Memory B cell (primary cell): ENCODE measurements around the gene LHX3.
A peak's percentile ranks its signal among the peaks of the same experiment; 100 is the strongest.

ENCODE experiments used
- ATAC-seq: fragments of 150-1000 bp; cut with Tn5 transposase; 2 replicates; pipeline ENCODE4 v1.10.0; 2021; ENCODE audit warnings: low read depth, mild to moderate bottlenecking, moderate library complexity
- DNase-seq, 2 donors: peaks; one replicate each; pipeline ENCODE4 v3.0.0; 2022; ENCODE audit warnings: low spot score in 2 of 2
- H3K27ac Mint-ChIP-seq: one replicate; pipeline ENCODE4 v1.8.0; 2022; ENCODE audit warnings: mild to moderate bottlenecking, moderate library complexity, mixed read lengths
- H3K27me3 Mint-ChIP-seq: one replicate; pipeline ENCODE4 v1.8.0; 2022; ENCODE audit warnings: mixed read lengths
- H3K36me3 Mint-ChIP-seq: one replicate; pipeline ENCODE4 v1.8.0; 2022; ENCODE audit warnings: mild to moderate bottlenecking, mixed read lengths
- H3K4me1 Mint-ChIP-seq: one replicate; pipeline ENCODE4 v1.8.0; 2022; ENCODE audit warnings: mixed read lengths
- H3K4me3 Mint-ChIP-seq: one replicate; pipeline ENCODE4 v1.8.0; 2022; ENCODE audit warnings: mild to moderate bottlenecking, moderate library complexity, mixed read lengths
- H3K9me3 Mint-ChIP-seq: one replicate; pipeline ENCODE4 v1.8.0; 2022; ENCODE audit warnings: mixed read lengths

Gene LHX3

DNA sequence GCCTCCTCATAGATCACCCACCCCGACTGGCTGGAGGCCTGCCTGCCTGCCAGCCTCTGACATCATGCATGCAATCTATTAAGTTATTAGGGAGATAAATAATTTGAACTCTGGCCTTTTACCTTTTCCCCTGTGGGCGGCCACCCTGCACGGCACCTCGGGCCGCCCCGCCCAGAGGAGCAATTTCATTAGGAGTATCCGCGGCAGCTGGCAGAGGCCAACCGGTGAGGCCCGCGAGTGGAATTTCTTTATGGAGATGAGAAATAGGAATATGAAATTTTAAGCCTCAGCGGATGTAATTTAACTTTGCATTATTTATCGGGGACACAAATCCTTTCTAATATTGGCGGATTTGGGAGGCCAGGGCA lies 22.5 kb downstream of the LHX3 start:
- Mint-ChIP-seq H3K9me3 (no peaks in the 10 kb centered on the region), H3K27ac (no peak overlapping the region), H3K4me3 (no peak overlapping the region), H3K36me3 (no peaks in the 10 kb centered on the region), H3K27me3 (peaks cover 21% of the 10 kb centered on the region), H3K4me1 (peaks cover 2% of the 10 kb centered on the region)
- DNase-seq (no peak), ATAC-seq (no peak)

DNA sequence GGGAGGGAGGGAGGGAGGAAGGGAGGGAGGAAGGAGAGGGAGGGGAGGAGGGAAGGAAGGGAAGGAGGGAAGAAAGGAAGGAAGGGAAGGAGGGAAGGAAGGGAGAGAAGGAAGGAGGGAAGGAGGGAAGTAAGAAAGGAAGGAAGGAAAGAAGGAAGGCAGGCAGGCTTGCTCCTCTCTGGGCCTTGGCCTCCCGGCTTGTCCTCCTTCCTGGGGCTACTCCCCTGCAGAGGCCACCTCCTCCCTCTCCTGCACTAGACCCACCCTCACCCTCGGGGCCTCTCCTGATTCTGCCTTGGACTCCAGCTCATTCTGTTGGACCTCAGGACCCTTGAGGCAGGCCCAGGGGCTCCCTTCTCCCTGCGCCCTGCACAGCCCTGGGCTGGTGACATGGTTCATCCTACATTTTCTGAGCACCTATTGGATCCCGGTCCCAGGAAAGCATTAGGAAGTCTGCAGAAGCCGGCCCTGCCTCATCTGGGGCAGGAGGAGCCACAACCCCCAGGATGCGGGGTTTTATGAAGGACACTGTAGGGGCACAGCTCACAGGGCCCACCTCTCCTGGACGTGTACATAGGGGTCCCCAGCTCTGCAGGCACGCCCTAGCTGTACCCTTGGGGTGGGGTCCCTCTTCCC lies 23.0 kb downstream of the LHX3 start:
- DNase-seq (no peak), ATAC-seq (no peak)
- H3K36me3 Mint-ChIP-seq: no peaks in the 10 kb centered on the region
- H3K9me3 Mint-ChIP-seq: no peaks in the 10 kb centered on the region
- H3K27ac Mint-ChIP-seq: no peak overlapping the region
- H3K4me3 Mint-ChIP-seq: no peak overlapping the region
- H3K27me3 Mint-ChIP-seq: peaks cover 20% of the 10 kb centered on the region
- H3K4me1 Mint-ChIP-seq: peaks cover 2% of the 10 kb centered on the region

DNA sequence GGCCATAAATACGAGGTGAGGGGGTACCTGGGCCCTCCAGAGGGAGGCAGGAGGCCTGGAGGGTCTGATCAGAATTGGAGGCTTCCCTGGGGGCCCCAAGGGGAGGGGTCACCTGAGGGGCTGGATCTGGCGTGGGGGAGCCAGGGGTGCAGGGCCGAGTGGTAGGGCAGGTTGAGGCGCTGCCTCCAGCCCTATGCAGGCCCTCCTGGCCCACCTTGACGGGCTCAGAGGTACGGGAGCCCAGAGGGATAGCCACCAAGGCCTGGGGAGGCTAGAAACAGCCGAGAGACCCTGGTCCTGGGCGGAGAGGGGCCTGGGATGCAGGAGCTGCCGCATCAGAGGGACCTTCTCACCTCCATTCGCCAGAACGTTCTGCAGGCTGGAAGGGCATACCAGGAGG lies 24.3 kb downstream of the LHX3 start:
- ATAC-seq (no peak), DNase-seq (no peak)
- Mint-ChIP-seq H3K4me3 (no peak overlapping the region), H3K36me3 (no peaks in the 10 kb centered on the region), H3K27me3 (peaks cover 13% of the 10 kb centered on the region), H3K9me3 (no peaks in the 10 kb centered on the region), H3K4me1 (peaks cover 2% of the 10 kb centered on the region), H3K27ac (no peak overlapping the region)

DNA sequence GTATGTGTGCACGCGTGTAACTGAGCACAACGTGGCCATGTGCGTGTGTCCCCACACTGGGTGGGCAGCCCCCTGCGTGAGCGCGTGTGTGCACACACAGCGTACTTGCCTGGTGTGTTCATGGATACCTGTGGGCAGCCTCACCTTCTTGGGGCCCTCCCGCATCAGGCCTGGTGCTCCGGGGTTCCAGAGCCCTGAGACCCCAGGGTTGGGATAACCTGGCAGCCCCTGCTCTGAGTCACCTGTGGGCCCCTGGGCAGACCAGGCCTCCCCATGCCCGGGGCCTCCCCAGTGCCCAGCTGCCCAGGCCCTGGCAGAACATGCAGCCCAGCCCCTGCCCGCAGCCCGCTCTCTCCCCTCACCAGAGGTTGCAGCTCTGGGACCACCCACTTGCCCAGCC lies 25.2 kb downstream of the LHX3 start:
- H3K36me3 Mint-ChIP-seq: no peaks in the 10 kb centered on the region
- H3K27ac Mint-ChIP-seq: no peak overlapping the region
- DNase-seq (no peak), ATAC-seq (no peak)
- peaks cover 2% of the 10 kb centered on the region for H3K4me1 Mint-ChIP-seq
- no peaks in the 10 kb centered on the region for H3K9me3 Mint-ChIP-seq
- H3K4me3 Mint-ChIP-seq: no peak overlapping the region
- H3K27me3 Mint-ChIP-seq: peaks cover 8% of the 10 kb centered on the region

DNA sequence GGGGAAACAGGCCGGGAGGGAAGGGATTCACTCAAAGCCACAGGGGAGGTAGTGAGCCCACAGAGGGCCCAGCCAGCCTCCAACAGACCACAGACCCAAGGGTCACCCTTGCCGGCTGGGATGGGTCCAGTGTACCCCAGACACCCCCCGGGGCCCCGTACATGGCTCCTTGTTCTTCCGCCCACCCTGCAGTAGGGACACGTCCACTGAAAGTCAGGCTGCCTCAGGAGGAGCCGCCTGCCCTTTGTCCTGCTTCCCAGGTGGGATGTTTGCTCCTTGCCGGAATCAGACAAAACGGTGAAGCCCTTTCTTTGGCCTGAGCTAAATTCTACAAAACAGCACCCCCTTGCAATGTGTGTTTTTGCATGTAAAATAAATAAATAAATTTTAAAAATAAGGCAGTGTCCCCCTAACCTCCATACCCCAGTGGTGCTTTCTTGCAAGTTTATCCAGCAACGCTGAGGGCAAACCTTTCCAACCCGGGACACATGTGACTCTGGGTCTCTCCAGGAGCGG lies 25.8 kb downstream of the LHX3 start:
- Mint-ChIP-seq H3K36me3 (no peaks in the 10 kb centered on the region), H3K27ac (no peak overlapping the region), H3K4me3 (no peak overlapping the region), H3K27me3 (peaks cover 5% of the 10 kb centered on the region), H3K9me3 (no peaks in the 10 kb centered on the region), H3K4me1 (peaks cover 2% of the 10 kb centered on the region)
- DNase-seq: no peak
- ATAC-seq: no peak

DNA sequence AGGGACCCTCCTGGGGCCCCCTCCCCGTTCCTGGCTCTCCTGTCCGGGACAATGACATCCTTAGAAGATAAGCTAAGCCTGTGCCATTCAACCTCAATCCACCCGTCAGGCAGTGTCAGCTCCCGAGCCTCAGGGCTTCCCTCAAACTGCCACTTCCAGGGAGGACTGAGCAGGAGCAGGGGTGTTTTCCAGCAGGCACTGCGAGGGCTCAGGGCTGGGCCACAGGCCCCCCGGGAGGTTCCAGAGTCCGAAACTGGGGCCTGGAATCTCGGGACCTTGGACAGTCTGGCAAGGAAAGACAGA lies 26.2 kb downstream of the LHX3 start:
- ATAC-seq (no peak), DNase-seq (no peak)
- no peaks in the 10 kb centered on the region for H3K9me3 Mint-ChIP-seq
- no peak overlapping the region for H3K4me3 Mint-ChIP-seq
- H3K27ac Mint-ChIP-seq: no peak overlapping the region
- no peaks in the 10 kb centered on the region for H3K36me3 Mint-ChIP-seq
- H3K4me1 Mint-ChIP-seq: peaks cover 2% of the 10 kb centered on the region
- peaks cover 5% of the 10 kb centered on the region for H3K27me3 Mint-ChIP-seq

DNA sequence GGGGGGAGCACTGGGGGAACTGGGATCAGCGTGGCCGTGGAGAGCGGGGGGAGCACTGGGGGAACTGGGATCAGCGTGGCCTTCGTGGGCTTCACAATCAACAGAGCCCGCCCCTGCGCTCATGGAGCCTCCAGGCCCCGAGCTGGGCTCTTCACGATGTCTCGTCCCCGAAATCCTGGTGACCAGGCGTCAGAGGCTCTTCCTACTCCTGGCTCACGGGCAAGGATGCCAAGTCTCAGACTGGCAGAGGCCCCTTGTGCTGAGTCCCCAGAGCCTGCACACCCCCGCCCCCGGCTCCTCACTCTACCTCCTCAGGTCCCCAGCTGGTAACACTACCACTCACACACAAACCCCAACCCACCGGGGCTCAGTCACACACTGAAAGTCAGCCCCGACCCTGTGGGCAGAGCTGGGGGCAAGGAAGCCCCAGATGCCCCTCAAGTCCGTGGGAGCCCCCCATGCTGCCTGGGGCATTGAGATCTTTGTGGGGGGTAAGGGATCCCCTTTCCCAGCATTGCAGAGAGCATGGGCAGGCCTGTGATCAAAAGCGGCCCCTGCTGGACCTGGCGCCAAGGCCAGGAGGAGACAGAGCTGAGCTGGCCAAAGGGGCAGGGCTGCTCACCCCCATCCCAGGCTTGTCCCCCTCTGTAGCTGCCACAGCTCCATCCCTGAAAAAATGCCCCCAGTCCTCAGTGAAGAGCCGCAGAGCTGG lies 26.7 kb downstream of the LHX3 start:
- H3K9me3 Mint-ChIP-seq: no peaks in the 10 kb centered on the region
- H3K4me3 Mint-ChIP-seq: no peak overlapping the region
- ATAC-seq (no peak), DNase-seq (no peak)
- H3K4me1 Mint-ChIP-seq: peaks cover 2% of the 10 kb centered on the region
- H3K36me3 Mint-ChIP-seq: no peaks in the 10 kb centered on the region
- no peak overlapping the region for H3K27ac Mint-ChIP-seq
- peaks cover 4% of the 10 kb centered on the region for H3K27me3 Mint-ChIP-seq

DNA sequence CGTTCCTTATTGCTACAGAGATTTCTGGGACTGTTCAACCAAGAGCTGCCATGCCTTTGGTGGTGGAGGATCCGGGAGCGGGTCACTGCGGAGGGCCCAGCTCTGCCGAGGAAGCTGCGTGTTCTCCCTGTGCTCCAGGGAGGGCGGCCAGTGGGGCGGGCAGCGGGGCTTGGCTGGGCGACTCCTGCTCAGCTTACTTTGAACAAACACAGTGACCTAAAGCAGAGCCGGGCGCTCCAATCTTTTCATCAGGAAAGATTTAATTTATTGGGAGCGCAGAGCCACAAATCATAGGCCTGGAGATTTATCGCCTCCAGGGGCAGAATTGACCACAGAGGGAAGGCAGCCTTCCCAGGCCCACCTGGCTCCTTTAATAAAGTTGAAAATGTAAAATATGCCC lies 27.7 kb downstream of the LHX3 start:
- Mint-ChIP-seq H3K27ac (no peak overlapping the region), H3K9me3 (no peaks in the 10 kb centered on the region), H3K4me3 (no peak overlapping the region), H3K4me1 (peaks cover 2% of the 10 kb centered on the region), H3K27me3 (peaks cover 3% of the 10 kb centered on the region), H3K36me3 (no peaks in the 10 kb centered on the region)
- DNase-seq (no peak), ATAC-seq (no peak)

DNA sequence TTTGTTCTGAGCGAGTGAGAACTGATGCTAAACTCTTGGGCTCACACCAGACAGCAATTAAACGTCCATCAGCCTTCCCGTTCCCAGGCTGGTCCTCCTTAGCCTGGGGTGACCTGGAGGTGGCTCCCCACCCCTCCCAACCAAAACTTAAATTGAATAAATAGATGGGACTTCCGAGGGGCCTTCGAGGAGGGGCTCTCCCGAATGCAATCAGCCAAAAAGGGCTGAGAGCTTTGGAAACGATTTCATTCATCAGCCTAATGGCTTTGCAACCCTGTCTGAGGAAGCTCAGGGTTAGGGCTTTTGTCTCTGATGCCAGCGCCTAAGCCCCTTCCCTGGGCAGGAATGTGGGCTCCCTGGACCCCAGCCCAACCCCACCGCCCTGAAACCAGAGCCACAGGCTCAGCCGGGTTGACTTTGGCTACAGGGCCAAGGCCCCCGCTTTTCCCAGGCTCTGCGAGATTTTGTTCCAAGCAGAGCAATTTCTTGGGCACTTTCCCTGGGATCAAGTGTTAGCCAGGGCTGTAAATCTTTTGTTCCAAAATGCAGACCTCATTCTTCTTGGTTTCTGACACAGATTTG lies 29.2 kb downstream of the LHX3 start:
- Mint-ChIP-seq H3K27ac (no peak overlapping the region), H3K9me3 (no peaks in the 10 kb centered on the region), H3K27me3 (peaks cover 9% of the 10 kb centered on the region), H3K4me1 (peaks cover 6% of the 10 kb centered on the region), H3K4me3 (no peak overlapping the region), H3K36me3 (no peaks in the 10 kb centered on the region)
- ATAC-seq: no peak
- no peak for DNase-seq

DNA sequence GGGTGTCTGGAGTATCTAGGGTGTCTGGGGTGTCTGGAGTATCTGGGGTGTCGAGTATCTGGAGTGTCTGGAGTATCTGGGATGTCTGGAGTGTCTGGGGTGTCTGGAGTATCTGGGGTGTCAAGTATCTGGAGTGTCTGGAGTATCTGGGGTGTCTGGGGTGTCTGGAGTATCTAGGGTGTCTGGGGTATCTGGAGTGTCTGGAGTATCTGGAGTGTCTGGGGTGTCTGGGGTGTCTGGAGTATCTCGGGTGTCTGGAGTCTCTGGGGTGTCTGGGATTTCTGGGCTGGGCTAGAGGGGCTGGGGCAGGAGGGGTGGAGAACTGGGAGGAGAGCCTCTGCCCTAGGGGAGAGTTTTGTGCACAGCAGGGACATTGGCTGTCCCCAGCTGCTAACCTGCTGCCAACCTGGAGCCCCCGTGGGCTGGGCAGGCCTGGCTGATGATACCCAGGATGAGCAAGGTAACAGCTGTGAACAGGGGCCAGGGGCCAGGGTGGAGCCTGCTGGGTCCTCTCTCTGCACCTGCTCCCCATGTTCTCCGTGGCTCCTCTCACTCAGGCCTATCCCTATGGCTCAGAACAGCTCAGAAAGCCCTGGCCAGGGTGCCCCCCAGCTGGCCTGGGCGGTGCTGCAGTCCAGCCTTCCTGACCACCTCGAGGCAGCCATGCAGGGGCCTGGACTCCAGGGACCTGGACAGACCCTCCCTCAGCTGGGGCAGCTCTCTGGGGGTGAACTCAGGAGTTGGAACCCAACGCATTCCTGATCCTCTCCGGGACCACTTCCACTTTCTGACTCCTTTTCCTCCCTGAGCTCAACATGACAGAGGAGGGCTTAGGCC lies 29.9 kb downstream of the LHX3 start:
- Mint-ChIP-seq H3K27me3 (peaks cover 9% of the 10 kb centered on the region), H3K4me1 (peaks cover 7% of the 10 kb centered on the region), H3K36me3 (no peaks in the 10 kb centered on the region), H3K27ac (no peak overlapping the region), H3K9me3 (no peaks in the 10 kb centered on the region), H3K4me3 (no peak overlapping the region)
- ATAC-seq (no peak), DNase-seq (no peak)

DNA sequence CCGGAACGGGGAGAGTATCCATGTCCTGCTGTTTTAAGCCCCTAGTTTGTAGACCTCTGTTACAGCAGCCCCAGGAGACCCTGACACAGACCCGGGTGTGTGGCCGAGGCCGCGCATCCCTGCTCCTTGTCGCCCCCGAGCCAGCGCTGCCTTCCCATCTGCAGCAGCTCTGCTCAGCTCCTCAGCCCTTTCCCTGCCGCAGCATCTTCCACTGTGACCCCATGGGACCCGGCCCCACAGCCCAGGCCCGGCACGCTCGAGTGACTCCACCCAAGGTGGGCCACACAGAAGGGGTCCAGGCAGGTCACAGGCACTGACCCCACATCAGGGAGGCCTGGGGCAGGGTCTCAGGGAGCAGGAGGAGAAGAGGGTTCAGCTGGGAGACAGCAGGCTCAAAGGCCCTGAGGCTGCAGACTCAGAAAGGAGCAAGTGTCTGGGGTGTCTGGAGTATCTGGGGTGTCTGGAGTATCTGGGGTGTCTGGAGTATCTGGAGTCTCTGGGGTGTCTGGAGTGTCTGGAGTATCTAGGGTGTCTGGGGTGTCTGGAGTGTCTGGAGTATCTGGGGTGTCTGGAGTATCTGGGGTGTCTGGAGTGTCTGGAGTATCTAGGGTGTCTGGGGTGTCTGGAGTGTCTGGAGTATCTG lies 31.2 kb downstream of the LHX3 start:
- peaks cover 9% of the 10 kb centered on the region for H3K27me3 Mint-ChIP-seq
- no peak for ATAC-seq
- H3K4me3 Mint-ChIP-seq: no peak overlapping the region
- no peak overlapping the region for H3K27ac Mint-ChIP-seq
- H3K9me3 Mint-ChIP-seq: no peaks in the 10 kb centered on the region
- no peaks in the 10 kb centered on the region for H3K36me3 Mint-ChIP-seq
- no peak for DNase-seq
- peaks cover 8% of the 10 kb centered on the region for H3K4me1 Mint-ChIP-seq

DNA sequence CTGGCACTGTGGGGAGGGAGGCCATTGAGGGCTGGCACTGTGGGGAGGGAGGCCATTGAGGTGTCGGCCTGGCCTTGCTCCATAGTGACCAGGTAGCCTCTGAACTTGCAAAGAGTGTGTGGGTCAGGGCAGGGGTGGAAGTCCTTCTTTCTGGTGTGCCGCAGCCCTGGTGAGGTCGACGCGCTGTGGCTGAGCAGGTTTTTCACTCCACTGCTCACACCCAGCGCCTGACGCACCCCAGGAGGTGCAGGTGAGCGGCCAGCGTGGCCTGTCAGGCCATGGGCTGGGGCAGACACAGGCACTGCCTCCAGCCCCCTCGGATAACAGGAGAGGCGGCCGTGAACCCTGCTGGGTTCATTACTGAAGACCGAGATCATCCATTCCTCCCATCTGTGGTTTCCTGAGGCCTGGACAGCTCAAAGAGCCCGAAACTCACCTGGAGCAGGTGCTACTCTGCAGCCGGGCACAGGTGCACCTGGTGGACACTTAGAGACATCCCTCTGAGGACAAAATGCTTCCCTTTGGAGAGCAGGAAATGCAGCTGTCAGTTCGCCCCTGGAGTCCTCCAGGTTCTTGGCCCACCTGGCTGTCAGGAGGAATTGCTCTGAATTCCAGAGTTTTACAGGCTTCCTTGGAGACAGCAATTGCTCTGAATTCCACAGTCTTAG lies 32.4 kb downstream of the LHX3 start:
- no peaks in the 10 kb centered on the region for H3K36me3 Mint-ChIP-seq
- ATAC-seq: no peak

DNA sequence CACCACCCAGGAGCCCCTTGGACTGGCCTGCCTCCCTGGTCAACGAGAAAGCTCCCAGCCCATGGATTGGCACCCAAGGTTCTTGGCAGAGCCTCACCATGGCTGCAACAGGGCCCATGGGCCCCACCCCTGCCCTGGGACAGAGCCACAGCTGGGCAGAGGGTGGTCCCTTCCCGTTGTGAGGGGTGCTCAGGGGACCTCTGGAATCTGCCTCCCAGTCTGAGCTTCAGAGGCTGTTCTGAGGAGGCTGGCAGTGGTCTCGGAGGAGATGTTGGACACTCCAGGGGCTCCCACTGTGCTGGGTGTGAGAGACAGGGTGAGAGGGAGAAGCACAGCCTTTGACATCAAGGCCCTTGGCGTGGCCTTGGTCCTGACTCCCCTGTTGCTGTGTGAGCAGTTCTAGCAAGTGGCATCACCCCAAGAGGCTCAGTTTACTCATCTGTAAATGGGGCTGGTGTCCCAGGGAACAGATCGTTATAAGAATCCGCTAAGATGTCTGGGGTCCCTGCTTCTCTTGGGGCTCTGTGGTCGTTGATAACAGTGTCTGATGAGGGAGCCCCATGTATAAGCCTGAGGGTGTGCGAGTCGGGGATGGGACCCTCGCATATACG lies 33.0 kb downstream of the LHX3 start:
- Mint-ChIP-seq H3K4me1 (peaks cover 8% of the 10 kb centered on the region), H3K36me3 (no peaks in the 10 kb centered on the region), H3K27me3 (peaks cover 11% of the 10 kb centered on the region), H3K27ac (peak overlapping the region; percentile 25), H3K4me3 (no peak overlapping the region), H3K9me3 (no peaks in the 10 kb centered on the region)
- no peak for ATAC-seq
- DNase-seq: no peak

More for the DNA sequence above, 32.4 kb downstream of the LHX3 start:
- peaks cover 9% of the 10 kb centered on the region for H3K27me3 Mint-ChIP-seq
- DNase-seq: no peak
- H3K27ac Mint-ChIP-seq: peak overlapping the region; percentile 25
- no peaks in the 10 kb centered on the region for H3K9me3 Mint-ChIP-seq
- peaks cover 8% of the 10 kb centered on the region for H3K4me1 Mint-ChIP-seq
- H3K4me3 Mint-ChIP-seq: no peak overlapping the region
